SIG-M5 treated with dmso at 0.1 percent for 504 hours (cell line): ENCODE results near the gene CBX2.

ENCODE experiments used
- DNase-seq: peaks from one replicate; lab custom pipeline; 2025; ENCODE audit not compliant: unreplicated experiment; lab: John Stamatoyannopoulos, UW

Gene CBX2

GRCh38 chr17:79826204-79826680 lies 48.3 kb downstream of the CBX2 start:
- peak; percentile 83 for DNase-seq

GRCh38 chr17:79826841-79827578 lies 49.1 kb downstream of the CBX2 start:
- DNase-seq = no peak

GRCh38 chr17:79829004-79829403 lies 51.1 kb downstream of the CBX2 start:
- no peak for DNase-seq

GRCh38 chr17:79829457-79829856 lies 51.5 kb downstream of the CBX2 start:
- DNase-seq = no peak

- DNase-seq = no peak
These were observed 52.4 kb downstream of the CBX2 start for GRCh38 chr17:79830303-79830702.

- DNase-seq = no peak
These were observed 52.9 kb downstream of the CBX2 start for GRCh38 chr17:79830763-79831264.

- no peak for DNase-seq
These were observed 53.6 kb downstream of the CBX2 start for GRCh38 chr17:79831265-79832217.

GRCh38 chr17:79832218-79833109 lies 54.5 kb downstream of the CBX2 start:
- no peak for DNase-seq

- DNase-seq = no peak
These were observed 55.1 kb downstream of the CBX2 start for GRCh38 chr17:79833110-79833450.

GRCh38 chr17:79833744-79834564 lies 56.0 kb downstream of the CBX2 start:
- no peak for DNase-seq

GRCh38 chr17:79834565-79835469 lies 56.9 kb downstream of the CBX2 start:
- DNase-seq = no peak

GRCh38 chr17:79835470-79835899 lies 57.5 kb downstream of the CBX2 start:
- no peak for DNase-seq

GRCh38 chr17:79835953-79836509 lies 58.1 kb downstream of the CBX2 start:
- DNase-seq = no peak

GRCh38 chr17:79836510-79836971 lies 58.6 kb downstream of the CBX2 start:
- peak; percentile 88 for DNase-seq

GRCh38 chr17:79836972-79837887 lies 59.3 kb downstream of the CBX2 start:
- DNase-seq = peak; percentile 88
